ENCODE measurements around the gene GALNT11.

GALNT11 gene

GRCh38 chr7:152122540-152122939, 97.1 kb downstream of the GALNT11 start:
- no peak for DNase-seq

DNA sequence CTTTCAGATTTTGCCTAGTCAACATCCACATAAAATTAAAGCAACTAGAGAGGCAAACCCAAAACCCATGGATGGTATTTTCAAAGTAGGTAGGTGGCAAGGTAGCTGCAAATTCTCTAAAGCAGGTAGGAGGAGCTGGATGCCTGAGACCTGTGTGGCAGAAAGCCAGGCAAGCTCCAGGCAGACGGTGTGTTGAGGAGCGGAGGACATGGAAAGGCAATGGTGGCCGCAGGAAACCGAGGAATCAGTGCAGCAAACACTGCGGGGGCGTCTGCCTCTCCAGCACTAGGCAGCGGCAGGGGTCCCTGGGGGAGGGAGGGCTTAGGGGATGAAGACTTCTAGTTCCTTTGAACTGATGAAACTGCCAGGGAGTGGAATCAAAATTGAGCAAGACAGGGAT, 101.3 kb downstream of the GALNT11 start:
- DNase-seq: no peak

GRCh38 chr7:152127229-152127628, 101.8 kb downstream of the GALNT11 start:
- DNase-seq: no peak

DNA sequence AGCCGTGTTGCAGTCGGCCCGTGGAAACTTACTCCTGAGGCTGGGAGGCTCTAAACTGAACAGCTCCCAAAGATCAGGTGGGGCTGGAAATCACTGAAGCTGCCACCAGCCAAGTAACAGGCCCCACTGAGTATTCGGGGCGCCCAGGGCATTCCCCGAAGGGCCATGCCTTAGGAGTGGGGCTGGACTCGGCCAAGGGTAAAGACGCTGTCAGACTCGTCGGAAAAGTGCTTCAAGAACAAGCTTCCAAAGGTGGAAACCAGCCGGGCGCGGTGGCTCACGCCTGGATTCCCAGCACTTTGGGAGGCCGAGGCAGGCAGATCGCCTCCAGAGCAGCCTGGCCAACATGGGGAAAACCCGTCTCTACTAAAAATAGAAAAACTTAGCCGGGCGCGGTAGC, 102.8 kb downstream of the GALNT11 start:
- DNase-seq: no peak

DNA sequence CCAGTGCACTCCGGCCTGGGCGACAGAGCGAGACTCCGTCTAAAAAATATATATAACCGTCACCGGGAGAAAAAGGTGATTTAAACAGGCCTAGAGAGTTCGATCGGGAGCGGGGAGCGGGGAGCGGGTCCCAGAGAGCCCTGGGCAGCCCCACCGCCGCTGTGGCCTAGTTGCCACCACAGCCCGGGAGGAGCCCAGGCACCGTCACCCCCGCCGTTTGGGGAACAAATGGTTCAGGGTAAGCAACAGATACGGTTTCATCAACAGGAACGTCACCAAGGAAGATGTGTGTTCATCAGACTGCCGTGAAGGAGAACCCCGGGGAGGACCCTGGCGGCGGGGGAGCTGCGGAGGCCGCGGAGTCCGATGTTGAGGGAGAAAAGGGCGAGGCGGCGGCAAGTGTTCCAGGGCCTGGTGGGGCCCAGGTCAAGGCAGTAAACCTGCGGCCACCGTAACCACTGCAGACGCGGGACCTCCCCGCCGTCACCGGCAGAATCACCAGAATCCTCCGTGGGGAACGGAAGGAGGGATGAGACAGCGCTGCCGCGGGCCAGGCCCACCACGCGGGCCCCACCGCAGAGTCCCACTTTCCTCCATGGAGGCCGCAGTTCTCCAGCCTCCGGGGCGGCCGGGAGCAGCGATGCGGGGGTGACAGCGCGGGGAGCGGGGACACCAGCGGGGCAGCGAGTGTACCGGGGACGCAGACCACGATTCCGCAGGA, 103.4 kb downstream of the GALNT11 start:
- DNase-seq: no peak

- no peak for DNase-seq
These were observed 104.2 kb downstream of the GALNT11 start for GRCh38 chr7:152129682-152130081.

DNA sequence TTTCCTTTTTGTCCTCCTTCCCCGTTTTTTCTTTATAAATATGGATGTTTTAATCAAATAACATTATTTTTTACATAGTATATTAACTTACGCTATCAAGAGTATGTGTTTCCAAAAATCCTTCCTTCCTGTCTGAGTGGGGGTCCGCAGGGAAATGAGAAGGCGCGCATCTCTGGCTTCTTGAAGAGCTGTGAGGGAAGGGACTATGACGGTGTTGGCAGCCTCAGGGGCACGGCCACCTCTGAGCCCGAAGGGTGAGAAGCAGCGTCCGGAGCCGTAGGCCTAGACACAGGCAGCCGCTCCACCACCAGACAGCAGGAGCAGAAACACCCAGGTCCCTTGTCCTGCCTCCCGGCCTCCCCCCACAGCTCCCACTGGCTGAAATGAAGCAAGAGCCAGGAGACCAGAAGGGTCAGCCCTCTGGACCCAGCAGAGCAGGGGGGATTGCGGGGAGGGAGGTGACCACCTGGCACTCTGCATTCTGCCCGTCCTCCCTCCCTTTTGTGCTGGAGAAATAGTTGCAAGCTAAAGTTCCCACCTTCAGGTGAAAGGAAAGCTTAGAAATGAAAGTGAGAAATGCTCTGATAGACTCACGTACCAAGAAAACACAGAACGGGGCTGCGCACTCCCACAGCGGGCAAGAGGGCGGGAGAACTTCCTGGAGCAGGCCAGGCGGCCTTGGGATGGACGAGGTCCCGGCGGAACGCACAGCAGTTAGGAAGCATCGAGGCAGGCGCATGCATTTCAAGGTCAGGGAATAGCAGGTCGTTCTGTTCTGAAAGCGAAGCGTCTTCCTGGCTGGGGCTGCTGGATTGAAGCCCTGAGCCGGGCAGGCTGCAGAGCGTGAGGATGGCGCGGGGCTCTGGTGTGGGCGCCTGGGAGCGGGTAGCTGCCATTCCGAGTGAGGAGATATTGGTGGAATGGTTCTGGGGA, 105.5 kb downstream of the GALNT11 start:
- DNase-seq: no peak

- DNase-seq: no peak
These were observed 106.6 kb downstream of the GALNT11 start for GRCh38 chr7:152131981-152132494.

DNA sequence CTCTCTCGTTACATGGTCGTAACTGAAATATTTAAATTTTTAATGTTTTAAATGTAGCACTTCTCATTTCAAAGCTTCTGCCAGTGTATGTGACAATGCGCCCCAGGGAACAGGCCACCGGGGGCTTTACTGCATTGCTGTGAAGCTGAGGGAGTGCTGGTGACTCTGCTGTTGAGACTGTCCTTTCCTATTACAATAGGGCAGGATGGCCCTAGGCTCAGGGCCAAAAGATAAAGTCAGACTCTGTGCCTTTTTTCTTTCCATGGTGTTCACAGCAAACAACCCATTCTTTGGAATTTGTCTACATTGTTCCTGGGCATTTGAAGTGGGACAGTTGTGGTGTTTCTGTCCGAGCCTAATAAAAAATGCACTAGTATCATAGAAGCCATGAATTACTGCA, 107.3 kb downstream of the GALNT11 start:
- DNase-seq: no peak

- DNase-seq: no peak
These were observed 108.3 kb downstream of the GALNT11 start for GRCh38 chr7:152133804-152134203.

DNA sequence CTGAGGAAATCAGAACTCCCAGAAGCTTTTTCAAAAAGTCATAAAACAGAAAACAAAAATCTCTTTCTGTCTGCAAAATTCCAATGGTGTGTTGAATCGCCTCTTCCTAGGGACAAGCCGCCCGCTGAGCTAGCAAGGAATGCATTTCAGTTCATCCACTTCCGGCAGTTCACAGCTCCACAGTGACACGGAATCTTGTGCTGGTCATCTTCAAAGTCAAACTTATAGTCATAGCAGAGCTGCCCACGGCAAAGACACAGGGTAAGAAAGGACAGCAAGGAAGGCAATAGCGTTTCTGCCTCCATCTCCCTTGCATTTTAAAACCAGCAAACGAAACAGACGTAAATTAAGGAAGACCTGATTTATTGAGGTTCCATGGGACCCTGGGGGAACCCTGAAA, 111.2 kb downstream of the GALNT11 start:
- no peak for DNase-seq

- no peak for DNase-seq
These were observed 112.1 kb downstream of the GALNT11 start for GRCh38 chr7:152137476-152138025.

GRCh38 chr7:152140067-152140466, 114.6 kb downstream of the GALNT11 start:
- no peak for DNase-seq

DNA sequence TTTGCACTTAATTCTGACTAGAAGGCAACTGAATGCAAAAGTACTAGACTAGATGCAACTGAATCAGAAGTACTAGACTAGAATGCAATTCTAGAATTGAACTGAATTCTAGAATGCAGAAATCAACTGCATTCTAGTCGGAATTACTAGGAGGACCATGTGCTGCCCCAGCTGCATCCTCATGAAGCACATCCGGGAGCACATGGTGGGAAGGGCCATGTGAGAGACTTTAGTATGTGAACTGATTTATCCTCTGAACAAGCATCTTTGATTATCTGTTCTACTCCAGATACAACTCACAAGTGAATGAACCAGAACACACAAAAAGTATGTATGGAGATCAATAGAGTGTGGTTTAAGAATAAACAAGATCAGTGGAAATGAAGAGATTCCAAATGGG, 115.1 kb downstream of the GALNT11 start:
- no peak for DNase-seq

DNA sequence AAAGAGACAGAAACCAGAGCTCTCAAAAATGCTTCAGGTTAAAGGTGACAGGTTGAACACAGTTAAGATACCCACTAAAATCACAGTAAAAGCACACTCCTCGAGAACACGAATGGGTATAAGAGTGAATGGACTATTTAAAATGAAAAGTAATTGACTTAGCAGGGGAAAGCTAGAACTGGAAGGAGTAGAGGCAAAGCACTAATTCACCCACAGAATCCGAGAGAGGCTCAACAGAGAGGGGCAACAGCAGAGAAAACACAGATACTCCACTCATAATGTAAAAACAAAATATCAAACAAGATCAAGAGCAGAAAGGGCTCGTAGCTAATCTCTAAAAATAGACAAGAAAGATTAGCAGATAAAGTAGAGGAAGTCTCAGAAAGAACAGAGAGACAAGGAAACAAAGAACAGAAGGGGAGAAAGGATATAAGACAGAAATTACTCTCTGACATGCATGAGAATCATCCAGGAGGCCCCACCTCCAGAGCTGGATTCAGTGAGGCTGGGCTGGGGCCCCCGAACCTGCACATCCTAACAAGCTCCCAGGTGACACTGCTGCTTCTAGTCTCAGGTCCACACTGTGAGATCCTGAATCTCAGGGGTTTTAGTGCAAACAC, 117.6 kb downstream of the GALNT11 start:
- no peak for DNase-seq

DNA sequence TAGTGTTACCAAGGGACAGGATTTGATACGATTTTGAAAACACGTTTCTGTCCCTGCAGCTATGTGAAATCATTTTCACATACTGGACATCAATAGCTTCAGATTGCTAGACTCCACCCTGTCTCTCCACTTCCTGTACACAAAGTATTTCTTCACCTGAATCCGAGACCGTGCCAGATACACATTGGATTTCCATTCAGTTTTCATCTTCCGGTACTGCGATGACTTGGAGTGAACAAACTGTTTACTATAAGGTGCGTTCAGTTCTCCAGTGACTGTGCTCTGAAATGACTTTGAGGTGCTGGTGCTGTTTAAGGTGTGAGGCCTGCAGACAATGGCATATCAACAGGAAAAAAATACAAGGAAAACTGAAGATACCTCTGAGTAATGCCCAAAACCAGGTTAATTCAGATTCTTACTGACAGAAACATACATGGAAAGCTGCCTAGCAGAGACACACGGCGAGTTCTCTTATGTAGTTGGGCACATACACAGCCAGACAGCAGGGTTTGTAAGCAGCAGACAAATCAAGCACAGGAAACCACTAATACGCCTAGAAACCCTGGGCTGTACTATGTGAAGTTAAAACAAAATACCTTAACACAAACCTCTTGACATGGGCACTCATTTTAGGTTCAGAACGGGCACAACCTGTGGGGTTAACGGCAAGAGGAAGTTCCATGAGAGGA, 119.2 kb downstream of the GALNT11 start:
- no peak for DNase-seq

DNA sequence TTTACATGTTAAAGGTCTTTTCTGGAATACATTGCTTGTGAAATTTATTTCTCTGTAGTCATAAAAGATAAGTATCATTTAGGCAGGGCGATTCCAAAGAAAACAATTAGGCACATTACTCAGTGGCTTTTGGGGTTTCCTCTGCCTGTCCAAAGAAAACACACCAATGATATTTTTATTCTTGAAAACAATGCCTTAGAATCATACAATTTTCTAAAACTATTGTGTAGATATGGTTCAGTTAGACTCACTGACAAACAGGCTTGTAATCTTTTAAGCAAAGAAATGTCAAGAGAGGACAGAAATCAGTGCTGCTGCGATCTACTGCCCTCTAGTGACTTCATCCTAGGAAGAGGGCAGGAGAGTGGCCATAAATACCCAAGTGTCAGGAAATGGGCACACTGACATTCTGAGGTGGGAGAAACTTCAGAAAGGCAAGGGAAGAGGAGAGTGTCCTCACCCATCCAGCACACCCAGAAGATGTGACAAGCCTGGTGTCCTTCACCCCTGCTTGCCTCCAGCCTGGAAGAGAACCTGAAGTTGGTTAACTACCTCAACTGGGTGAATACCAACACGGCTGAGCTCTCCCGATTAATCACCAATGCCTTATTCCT, 120.5 kb downstream of the GALNT11 start:
- no peak for DNase-seq

- DNase-seq: no peak
These were observed 123.2 kb downstream of the GALNT11 start for GRCh38 chr7:152148706-152149105.

DNA sequence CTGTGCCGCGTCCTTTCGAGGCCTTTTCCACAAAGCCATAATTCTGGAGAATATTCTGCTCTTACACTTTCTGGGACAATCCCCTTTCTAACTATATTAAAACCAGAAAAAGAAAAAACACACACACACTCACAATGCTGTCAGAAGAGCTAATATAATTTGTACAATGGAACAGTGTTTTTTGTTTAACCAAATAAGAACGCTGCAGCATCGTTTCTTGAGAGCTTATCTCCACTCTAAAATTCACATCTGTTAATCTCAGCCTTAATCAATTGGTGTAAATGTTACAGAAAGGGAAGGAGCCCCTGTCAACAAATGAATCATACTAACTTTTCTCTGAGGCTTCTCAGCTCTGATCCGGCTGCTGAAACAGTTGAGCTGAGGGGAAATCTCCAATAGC, 123.9 kb downstream of the GALNT11 start:
- DNase-seq: no peak

GRCh38 chr7:152152267-152152666, 126.8 kb downstream of the GALNT11 start:
- no peak for DNase-seq

GRCh38 chr7:152158801-152159587, 133.5 kb downstream of the GALNT11 start:
- DNase-seq: no peak
